ENCODE results near the gene LMTK3.
"Not testable (repeated sequence)": the region's sequence is repeated elsewhere in the genome, so short reads cannot be mapped to it uniquely, and the experiment has no call there.

Gene LMTK3

GRCh38 chr19:48487948-48488347, 23.7 kb downstream of the LMTK3 start:
- Histone ChIP-seq H3K4me1 (ENCODE audit: control insufficient read depth, insufficient read depth, low read length, poor library complexity, severe bottlenecking) (peaks cover 20% of the 10 kb centered on the region), H3K4me3 (ENCODE audit: insufficient read depth, low read depth, low read length, poor library complexity, severe bottlenecking) (no peak overlapping the region), H3K27ac (ENCODE audit: insufficient read depth, low read length, poor library complexity, severe bottlenecking) (no peak overlapping the region), H3K9me3 (ENCODE audit: control insufficient read depth, low read length) (no peaks in the 10 kb centered on the region), H3K27me3 (replicated peaks; ENCODE audit: control insufficient read depth, insufficient read depth, low read length, poor library complexity, severe bottlenecking) (peaks cover 3% of the 10 kb centered on the region), H3K36me3 (ENCODE audit: control insufficient read depth, insufficient read depth, low read length) (no peaks in the 10 kb centered on the region)
- no peak for DNase-seq

GRCh38 chr19:48487544-48487943, 24.1 kb downstream of the LMTK3 start:
- Histone ChIP-seq H3K9me3 (ENCODE audit: control insufficient read depth, low read length) (no peaks in the 10 kb centered on the region), H3K27me3 (replicated peaks; ENCODE audit: control insufficient read depth, insufficient read depth, low read length, poor library complexity, severe bottlenecking) (peaks cover 3% of the 10 kb centered on the region), H3K36me3 (ENCODE audit: control insufficient read depth, insufficient read depth, low read length) (no peaks in the 10 kb centered on the region), H3K4me1 (ENCODE audit: control insufficient read depth, insufficient read depth, low read length, poor library complexity, severe bottlenecking) (peaks cover 18% of the 10 kb centered on the region), H3K27ac (ENCODE audit: insufficient read depth, low read length, poor library complexity, severe bottlenecking) (no peak overlapping the region), H3K4me3 (ENCODE audit: insufficient read depth, low read depth, low read length, poor library complexity, severe bottlenecking) (no peak overlapping the region)
- DNase-seq: no peak

GRCh38 chr19:48486706-48487105, 24.9 kb downstream of the LMTK3 start:
- H3K27ac ChIP-seq (ENCODE audit: insufficient read depth, low read length, poor library complexity, severe bottlenecking); DNase-seq: not testable (repeated sequence)

GRCh38 chr19:48484931-48485612, 26.6 kb downstream of the LMTK3 start:
- no peak for DNase-seq
- Histone ChIP-seq H3K27ac (ENCODE audit: insufficient read depth, low read length, poor library complexity, severe bottlenecking) (no peak overlapping the region), H3K4me1 (ENCODE audit: control insufficient read depth, insufficient read depth, low read length, poor library complexity, severe bottlenecking) (peaks cover 10% of the 10 kb centered on the region), H3K36me3 (ENCODE audit: control insufficient read depth, insufficient read depth, low read length) (no peaks in the 10 kb centered on the region), H3K27me3 (replicated peaks; ENCODE audit: control insufficient read depth, insufficient read depth, low read length, poor library complexity, severe bottlenecking) (no peaks in the 10 kb centered on the region), H3K9me3 (ENCODE audit: control insufficient read depth, low read length) (no peaks in the 10 kb centered on the region), H3K4me3 (ENCODE audit: insufficient read depth, low read depth, low read length, poor library complexity, severe bottlenecking) (no peak overlapping the region)

More at GRCh38 chr19:48486706-48487105, 24.9 kb downstream of the LMTK3 start:
- not testable (repeated sequence) for H3K36me3 ChIP-seq (ENCODE audit: control insufficient read depth, insufficient read depth, low read length); H3K9me3 ChIP-seq (ENCODE audit: control insufficient read depth, low read length); H3K27me3 ChIP-seq (replicated peaks; ENCODE audit: control insufficient read depth, insufficient read depth, low read length, poor library complexity, severe bottlenecking); H3K4me3 ChIP-seq (ENCODE audit: insufficient read depth, low read depth, low read length, poor library complexity, severe bottlenecking)
- peaks cover 11% of the 10 kb centered on the region for H3K4me1 ChIP-seq (ENCODE audit: control insufficient read depth, insufficient read depth, low read length, poor library complexity, severe bottlenecking)

- no peak for DNase-seq
- no peaks in the 10 kb centered on the region for H3K27me3 ChIP-seq (replicated peaks; ENCODE audit: control insufficient read depth, insufficient read depth, low read length, poor library complexity, severe bottlenecking)
- peaks cover 11% of the 10 kb centered on the region for H3K4me1 ChIP-seq (ENCODE audit: control insufficient read depth, insufficient read depth, low read length, poor library complexity, severe bottlenecking)
- H3K9me3 ChIP-seq (ENCODE audit: control insufficient read depth, low read length): no peaks in the 10 kb centered on the region
- no peak overlapping the region for H3K27ac ChIP-seq (ENCODE audit: insufficient read depth, low read length, poor library complexity, severe bottlenecking)
- H3K36me3 ChIP-seq (ENCODE audit: control insufficient read depth, insufficient read depth, low read length): no peaks in the 10 kb centered on the region
- no peak overlapping the region for H3K4me3 ChIP-seq (ENCODE audit: insufficient read depth, low read depth, low read length, poor library complexity, severe bottlenecking)
Observed at GRCh38 chr19:48484247-48484893, 27.3 kb downstream of the LMTK3 start.

GRCh38 chr19:48483301-48483700, 28.3 kb downstream of the LMTK3 start:
- no peak for DNase-seq
- Histone ChIP-seq H3K4me3 (ENCODE audit: insufficient read depth, low read depth, low read length, poor library complexity, severe bottlenecking) (no peak overlapping the region), H3K36me3 (ENCODE audit: control insufficient read depth, insufficient read depth, low read length) (no peaks in the 10 kb centered on the region), H3K27me3 (replicated peaks; ENCODE audit: control insufficient read depth, insufficient read depth, low read length, poor library complexity, severe bottlenecking) (no peaks in the 10 kb centered on the region), H3K4me1 (ENCODE audit: control insufficient read depth, insufficient read depth, low read length, poor library complexity, severe bottlenecking) (peaks cover 11% of the 10 kb centered on the region), H3K27ac (ENCODE audit: insufficient read depth, low read length, poor library complexity, severe bottlenecking) (no peak overlapping the region), H3K9me3 (ENCODE audit: control insufficient read depth, low read length) (no peaks in the 10 kb centered on the region)

GRCh38 chr19:48481846-48482639, 29.6 kb downstream of the LMTK3 start:
- DNase-seq: no peak
- H3K27me3 ChIP-seq (replicated peaks; ENCODE audit: control insufficient read depth, insufficient read depth, low read length, poor library complexity, severe bottlenecking): no peaks in the 10 kb centered on the region
- no peak overlapping the region for H3K27ac ChIP-seq (ENCODE audit: insufficient read depth, low read length, poor library complexity, severe bottlenecking)
- H3K4me1 ChIP-seq (ENCODE audit: control insufficient read depth, insufficient read depth, low read length, poor library complexity, severe bottlenecking): peaks cover 11% of the 10 kb centered on the region
- no peaks in the 10 kb centered on the region for H3K9me3 ChIP-seq (ENCODE audit: control insufficient read depth, low read length)
- H3K4me3 ChIP-seq (ENCODE audit: insufficient read depth, low read depth, low read length, poor library complexity, severe bottlenecking): no peak overlapping the region
- no peaks in the 10 kb centered on the region for H3K36me3 ChIP-seq (ENCODE audit: control insufficient read depth, insufficient read depth, low read length)

GRCh38 chr19:48480558-48481500, 30.8 kb downstream of the LMTK3 start:
- no peaks in the 10 kb centered on the region for H3K27me3 ChIP-seq (replicated peaks; ENCODE audit: control insufficient read depth, insufficient read depth, low read length, poor library complexity, severe bottlenecking)
- H3K27ac ChIP-seq (ENCODE audit: insufficient read depth, low read length, poor library complexity, severe bottlenecking): peak overlapping the region; percentile 68
- no peaks in the 10 kb centered on the region for H3K9me3 ChIP-seq (ENCODE audit: control insufficient read depth, low read length)

GRCh38 chr19:48480183-48480557, 31.5 kb downstream of the LMTK3 start:
- Histone ChIP-seq H3K27ac (ENCODE audit: insufficient read depth, low read length, poor library complexity, severe bottlenecking) (peak overlapping the region; percentile 68), H3K36me3 (ENCODE audit: control insufficient read depth, insufficient read depth, low read length) (peaks cover 12% of the 10 kb centered on the region), H3K4me1 (ENCODE audit: control insufficient read depth, insufficient read depth, low read length, poor library complexity, severe bottlenecking) (peaks cover 11% of the 10 kb centered on the region), H3K9me3 (ENCODE audit: control insufficient read depth, low read length) (no peaks in the 10 kb centered on the region), H3K4me3 (ENCODE audit: insufficient read depth, low read depth, low read length, poor library complexity, severe bottlenecking) (peak overlapping the region; percentile 63), H3K27me3 (replicated peaks; ENCODE audit: control insufficient read depth, insufficient read depth, low read length, poor library complexity, severe bottlenecking) (no peaks in the 10 kb centered on the region)
- no peak for DNase-seq

More at GRCh38 chr19:48480558-48481500, 30.8 kb downstream of the LMTK3 start:
- Histone ChIP-seq H3K36me3 (ENCODE audit: control insufficient read depth, insufficient read depth, low read length) (peaks cover 6% of the 10 kb centered on the region), H3K4me1 (ENCODE audit: control insufficient read depth, insufficient read depth, low read length, poor library complexity, severe bottlenecking) (peaks cover 11% of the 10 kb centered on the region), H3K4me3 (ENCODE audit: insufficient read depth, low read depth, low read length, poor library complexity, severe bottlenecking) (peak overlapping the region; percentile 63)
- peak; percentile 34 to 45 (median 43) for DNase-seq

Measured in effector memory CD4-positive, alpha-beta T cell (primary cell).